Brain pericyte (primary cell): ENCODE results near the gene TREH.

Experiments used
- DNase-seq: peaks from one replicate; pipeline ENCODE4 v3.0.0-alpha.2; 2012; ENCODE audit warnings: low read depth, low spot score

TREH gene

DNA sequence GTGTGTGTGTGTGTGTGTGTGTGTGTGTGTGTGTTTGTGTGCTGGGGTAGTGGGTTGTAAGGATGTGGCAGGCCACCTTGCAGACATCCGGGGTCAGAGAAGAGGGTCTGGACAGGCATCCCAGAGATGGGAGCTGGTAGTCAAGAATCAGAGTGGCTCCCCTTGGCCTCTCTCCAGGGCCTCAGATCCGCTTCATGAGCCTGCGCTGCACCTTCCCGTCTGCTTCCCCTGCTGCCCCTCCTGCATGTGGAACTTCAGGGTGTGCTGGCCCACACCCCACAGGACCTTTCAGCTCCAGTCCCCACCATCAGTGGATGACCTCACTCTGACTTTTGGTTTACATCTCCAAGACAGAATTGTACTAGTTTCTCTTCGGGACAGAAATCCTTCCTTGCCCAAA, 31.2 kb downstream of the TREH start:
- DNase-seq = no peak

DNA sequence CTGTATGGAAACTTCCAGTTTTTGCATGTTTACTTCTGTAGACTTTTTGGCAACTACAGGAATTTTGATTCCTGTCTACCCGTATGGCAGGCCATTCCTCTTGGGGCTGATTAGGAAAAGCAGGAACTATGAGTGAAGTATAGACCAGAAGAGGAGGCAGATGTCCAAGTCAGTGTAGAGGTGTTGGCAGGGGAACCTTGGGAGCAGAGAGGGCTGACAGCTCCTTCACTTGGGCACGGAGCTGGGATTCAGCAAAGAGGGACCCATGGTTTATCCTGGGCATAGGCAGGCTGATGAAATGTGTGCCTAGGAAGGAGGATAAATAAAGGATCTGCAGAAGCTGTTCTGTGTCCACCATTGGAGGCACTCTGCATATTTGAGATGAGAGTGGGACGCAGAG, 33.1 kb downstream of the TREH start:
- no peak for DNase-seq

DNA sequence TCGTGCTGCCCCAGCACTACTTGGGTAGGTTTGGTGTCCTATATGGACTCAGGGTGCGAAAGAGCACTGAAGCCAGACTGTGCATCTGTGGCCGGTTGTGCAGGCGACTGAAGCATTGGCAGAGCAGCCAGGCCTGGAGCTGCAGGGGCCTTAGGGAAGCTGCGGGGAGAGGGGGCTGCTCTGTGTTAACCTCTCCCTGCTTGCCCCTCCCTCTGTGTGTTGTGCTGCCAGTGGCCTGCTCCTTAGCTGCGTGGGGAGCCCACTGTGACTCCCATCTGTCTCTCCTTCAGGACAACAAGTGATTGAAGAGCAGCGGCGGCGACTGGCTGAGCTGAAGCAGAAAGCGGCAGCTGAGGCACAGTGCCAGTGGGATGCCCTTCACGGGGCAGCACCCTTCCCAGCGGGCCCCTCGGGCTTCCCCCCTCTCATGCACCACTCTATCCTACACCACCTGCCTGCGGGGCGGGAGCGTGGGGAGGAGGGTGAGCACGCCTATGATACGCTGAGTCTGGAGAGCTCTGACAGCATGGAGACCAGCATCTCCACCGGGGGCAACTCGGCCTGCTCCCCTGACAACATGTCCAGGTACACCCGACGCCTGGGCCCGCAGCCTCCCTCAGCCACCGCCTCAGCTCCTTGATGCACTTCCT, 34.3 kb downstream of the TREH start:
- DNase-seq = no peak

DNA sequence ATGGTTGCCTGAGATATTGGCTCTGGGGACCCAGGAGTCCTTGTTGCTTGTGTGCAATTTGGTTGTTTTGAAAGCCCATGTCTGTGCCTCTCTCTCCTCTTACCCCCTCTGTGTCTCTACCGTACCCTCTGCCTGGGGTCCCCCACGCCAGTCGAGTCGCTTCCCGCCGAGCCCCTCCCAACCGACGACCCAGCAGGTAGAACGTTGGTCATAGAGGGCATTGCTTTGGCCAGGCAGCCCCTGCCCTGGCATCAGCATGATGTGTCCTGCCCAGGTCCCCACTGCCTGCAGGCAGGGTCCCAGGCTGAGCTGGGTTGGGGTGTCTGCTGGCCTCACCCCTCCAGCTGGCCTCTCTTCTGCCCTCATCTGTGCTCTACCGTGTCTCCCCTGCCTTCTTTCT, 35.0 kb downstream of the TREH start:
- DNase-seq = no peak

DNA sequence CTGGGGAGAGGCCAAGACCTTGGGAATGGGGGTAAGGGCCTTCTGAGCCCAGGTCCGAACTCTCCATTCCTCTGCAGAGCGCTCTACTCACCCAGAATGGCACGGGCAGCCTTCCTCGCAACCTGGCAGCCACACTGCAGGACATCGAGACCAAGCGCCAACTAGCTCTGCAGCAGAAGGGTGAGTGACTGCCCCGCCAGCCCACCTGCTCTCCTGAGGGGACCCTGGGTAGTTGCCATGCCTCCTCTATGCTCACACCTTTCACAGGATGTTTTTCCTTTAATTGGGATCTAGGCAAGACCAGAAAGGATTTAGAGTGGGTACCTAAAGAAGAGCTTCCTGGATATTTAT, 35.5 kb downstream of the TREH start:
- no peak for DNase-seq

DNA sequence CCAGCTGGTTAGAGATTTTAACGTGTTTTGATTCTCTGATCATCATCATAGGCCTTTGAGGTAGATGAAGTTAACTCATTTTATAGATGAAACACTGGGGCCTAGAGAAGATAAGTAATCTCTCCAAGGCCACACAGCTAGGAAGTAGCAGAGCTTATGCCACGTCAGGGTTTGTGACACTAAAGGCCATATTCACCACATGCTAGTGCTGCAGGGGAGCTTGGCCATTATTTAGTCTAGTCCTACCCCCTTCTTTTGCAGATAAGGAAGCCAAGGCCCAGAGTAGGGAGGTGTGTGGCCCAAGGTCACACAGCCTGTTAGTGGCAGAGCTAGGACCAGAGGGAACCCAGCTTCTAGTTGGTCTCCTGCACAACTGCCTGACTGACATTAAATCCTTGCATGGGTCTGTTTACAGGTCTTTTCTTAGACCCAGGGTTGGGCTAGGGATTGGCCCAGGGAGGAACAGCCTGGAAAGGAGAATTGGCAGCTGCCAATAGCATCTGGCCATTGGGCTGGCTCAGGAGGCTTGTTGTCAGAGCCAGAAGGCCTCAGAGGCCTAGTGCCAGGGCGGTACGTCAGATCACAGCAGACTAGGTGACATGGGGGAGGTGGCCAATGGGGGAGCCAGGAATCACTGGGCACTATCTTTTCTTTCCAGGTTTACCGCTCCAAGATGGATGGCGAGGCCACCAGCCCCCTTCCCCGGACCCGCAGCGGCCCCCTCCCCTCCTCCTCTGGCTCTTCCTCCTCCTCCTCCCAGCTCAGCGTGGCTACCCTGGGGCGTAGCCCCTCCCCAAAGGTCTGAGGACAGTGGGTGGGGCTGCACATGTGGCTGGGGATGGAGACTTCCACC, 36.1 kb downstream of the TREH start:
- DNase-seq = no peak

DNA sequence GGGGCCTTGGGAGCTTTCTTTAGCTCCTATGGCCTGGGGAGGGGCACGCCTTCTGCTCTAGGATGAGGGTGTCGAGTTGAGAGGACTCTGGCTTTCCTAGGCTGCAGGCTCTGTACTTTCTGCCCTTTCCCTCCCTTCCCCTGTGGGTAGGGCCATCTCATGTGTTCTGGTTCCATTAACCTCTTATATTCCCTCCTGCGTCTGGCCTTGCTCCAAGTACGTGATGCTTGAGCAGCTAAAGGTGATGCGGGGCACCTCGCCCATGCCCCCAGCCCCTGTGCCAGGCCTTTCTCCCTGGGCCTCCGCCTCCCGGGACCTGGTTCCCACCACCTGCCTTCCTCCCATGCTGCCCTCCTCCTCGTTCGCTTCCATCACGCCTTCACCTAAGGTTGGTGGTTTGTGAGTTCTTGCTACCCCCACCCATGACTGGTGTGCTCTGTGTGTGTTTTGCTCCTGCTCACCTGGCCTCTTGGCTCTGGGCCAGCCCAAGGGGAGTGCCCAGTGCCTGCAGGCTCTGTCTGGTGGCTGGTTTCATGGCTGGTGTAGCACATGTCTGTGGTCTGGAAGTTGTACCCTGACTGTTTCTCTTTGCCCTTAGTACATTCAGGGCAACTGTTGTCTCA, 37.9 kb downstream of the TREH start:
- DNase-seq = no peak

DNA sequence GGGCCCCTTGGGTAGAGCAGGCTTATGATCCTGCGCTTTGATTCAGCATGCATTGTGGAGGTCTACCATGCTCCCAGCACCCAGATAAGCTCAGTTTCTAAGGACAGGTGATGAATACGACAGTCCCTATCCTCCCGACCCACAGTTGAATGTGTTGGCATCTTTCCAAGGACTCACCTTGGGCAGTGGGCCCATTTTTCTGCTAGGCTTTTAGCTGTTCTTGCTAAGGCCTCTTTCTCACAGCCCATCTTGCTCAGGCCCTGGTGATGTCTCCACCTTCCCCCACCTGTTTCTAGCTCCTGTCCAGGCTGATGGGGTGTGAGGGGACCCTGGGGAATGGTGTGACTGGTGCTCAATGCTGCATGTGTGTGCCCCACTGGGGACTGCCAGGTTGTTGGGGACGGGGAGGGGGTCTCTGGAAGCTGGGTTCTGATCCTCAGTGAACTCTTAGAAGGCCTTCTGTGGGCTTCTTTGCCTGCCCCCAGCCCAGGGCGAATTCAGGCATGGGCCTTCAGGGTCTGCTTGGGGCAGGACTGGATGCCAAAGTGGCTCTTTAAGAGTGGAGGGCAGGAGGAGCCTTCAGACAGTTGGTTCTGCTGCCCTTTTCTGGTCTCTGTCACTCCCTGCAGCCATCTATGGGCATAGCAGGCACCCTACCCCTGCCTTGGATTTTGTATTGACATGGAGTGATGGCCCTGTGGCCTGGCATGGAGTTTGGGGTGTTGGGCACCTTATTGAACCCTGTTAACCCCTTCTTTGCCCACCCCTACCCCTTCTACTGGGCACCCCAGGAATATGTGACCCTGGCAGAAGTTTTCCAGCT, 38.9 kb downstream of the TREH start:
- no peak for DNase-seq

DNA sequence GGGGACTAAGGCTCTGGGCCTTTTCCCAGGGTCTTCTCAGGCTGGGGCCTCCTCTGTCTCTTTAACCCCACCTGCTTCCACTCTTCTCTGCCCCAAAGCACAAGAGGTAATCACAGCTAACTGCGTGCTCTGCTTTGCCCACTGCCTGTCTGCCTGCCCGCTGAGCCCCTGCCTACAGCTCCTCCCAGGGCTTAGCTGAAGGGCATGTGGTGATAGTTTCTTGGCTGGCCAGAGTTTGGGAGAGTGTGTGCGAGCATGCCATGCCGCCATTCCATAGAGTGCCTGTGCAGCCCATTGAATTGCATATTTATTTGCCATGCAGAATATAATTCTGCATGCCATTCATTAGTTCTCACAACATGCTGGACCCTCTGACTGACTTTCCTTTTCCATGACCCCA, 39.6 kb downstream of the TREH start:
- DNase-seq = no peak

DNA sequence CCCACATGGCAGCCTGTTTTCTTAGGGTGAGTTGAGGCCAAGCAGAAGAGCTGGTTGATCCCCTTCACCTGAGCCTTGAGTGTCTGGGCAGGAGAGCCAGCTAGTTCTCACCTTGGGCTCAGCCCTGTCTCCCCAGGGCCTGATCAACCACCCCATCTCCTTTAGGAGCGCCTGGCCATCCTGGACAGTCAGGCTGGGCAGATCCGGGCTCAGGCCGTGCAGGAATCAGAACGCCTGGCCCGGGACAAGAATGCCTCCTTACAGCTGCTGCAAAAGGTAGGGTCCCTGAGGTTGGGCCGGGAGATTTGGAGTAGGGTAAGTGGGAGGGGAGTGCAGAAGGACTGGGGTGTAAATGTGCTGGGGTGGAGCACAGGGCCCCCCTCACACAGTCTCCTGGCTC, 40.7 kb downstream of the TREH start:
- DNase-seq = no peak

DNA sequence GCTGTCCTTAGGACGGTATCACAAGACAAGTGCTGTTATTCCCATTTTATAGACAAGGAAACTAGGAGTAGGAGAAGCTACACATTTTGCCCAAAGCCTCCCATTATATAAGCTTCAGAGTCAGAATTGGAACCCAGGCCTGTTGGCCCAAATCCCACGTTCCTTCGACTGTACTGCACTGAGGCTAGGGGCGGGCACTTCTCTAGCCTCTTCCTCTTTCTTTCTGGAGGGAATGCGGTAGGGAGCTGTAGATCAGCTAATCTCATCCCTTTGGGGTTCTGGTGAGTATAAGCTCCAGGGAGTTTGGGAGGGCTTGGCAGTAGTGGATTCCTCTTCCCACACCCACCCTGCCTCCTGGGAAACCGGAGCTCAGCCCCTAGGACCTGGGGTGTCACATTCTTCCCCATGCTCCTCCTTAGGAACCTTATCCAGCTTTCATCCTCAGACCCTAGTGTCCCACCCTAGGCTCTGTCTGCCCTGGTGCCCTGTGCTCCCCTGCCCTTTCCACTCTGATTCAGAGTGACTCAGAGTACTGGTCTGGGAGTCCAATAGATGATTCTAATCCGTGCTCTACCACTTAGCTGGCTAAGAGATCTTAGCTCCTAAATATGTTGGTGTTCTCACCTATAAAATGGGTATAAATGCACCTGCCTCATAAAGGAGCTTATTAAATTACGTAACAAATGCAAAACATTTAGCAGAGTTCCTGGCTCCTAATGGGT, 42.7 kb downstream of the TREH start:
- DNase-seq = no peak

DNA sequence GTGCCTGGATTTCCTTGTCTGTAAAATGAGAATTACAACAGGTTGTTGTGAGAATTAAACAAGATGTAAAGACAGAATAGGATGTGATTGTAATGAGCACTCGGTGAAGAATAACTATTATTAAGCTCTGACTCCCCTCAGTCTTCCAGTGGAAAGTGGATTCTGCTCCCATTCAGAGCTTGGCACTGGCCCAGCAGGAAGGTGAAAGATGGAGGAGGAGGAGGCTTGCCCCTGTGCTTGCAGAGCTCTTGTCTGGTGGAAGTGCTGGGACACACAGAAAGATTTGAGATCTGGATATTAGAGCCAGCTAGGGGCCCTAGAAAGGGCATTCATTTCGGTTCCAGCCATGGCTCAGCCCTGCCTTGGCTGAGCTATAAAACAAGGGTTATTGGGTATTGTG, 43.8 kb downstream of the TREH start:
- DNase-seq = no peak

DNA sequence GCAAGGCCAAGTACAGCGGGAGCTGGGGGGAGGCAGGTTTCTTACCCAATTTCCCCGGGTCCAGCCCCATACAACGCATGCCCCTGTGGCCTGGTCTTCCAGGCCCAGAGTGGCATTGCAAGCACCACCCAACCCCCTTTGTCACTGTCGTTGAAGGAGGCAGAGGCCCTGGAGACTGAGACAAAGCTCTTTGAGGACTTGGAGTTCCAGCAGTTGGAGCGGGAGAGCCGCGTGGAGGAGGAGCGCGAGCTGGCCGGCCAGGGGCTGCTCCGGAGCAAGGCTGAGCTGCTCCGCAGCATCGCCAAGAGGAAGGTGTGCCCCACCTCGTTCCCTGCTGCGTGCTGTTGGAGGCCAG, 44.2 kb downstream of the TREH start:
- DNase-seq = no peak

DNA sequence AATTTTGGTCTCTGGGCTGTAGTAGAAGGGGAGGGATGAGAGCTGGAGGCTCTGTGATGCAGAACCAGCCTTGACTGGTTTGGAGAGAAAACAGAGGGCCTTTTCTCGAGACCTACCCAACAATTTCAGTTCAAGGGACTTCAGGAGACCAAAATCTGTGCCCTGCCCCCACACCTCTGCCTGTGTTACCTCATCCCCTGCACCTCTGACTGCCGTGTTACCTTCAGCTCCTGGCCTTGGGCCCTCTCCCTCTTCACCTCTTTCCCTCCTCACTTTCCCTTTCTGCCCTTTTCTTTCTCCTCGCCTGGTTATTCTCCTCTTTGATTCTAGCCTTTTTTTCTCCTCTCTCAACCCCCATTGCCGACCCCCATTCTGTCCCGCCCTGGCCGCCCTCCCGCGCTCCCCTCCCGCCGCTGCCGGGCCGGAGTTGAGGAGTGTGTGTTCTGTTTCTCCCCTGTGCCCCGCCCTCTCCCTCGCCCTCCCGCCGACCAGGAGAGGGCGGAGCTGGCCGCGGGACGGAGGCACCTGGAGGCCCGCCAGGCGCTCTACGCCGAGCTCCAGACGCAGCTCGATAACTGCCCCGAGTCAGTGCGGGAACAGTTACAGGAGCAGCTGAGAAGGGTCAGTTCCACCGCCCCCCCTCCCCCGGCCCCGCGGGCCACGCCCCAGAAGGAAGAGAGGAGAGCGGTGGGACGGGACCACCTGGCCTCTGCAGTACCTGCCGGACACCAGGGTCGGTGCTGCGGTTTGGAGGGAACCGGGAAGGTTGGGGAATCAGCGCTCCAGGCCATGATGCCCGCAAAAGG, 44.8 kb downstream of the TREH start:
- DNase-seq = no peak

DNA sequence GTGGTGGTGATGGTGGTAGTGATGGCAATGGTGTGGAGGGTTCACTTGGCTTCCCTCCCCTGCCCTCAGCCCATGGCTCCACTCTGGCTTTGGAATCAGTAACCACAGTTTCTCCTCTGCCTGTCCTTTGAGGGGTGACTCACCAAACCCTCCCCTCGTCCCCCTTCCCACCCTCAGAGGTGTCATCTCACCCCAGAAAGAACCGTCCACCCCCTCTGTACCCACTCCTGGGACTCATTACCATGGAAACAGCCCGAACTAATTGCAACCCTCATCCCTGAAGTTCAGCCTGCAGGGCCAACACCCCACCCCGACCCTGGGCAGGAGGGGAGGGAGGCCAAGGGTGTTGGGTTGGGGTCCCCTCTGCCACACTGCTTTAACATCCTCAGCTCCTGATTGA, 45.5 kb downstream of the TREH start:
- DNase-seq = no peak

DNA sequence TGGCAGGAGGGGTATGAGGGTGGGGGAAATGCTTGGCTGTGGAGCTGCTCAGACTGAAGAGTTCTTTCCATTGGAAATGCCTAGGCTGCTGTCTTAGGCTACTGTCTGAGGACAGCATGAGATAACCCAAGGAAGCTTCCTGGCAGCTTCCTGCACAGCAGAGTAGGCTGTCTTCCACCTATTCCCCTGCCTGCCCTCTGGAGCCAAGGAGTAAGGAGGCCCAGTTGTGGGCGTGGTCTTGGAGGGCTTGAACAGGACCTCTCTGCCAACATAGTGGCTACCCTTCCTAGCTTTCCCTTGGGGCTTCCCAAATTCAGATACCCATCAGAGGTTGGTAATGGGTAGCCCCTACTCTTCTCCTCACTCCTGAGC, 46.1 kb downstream of the TREH start:
- DNase-seq = no peak

DNA sequence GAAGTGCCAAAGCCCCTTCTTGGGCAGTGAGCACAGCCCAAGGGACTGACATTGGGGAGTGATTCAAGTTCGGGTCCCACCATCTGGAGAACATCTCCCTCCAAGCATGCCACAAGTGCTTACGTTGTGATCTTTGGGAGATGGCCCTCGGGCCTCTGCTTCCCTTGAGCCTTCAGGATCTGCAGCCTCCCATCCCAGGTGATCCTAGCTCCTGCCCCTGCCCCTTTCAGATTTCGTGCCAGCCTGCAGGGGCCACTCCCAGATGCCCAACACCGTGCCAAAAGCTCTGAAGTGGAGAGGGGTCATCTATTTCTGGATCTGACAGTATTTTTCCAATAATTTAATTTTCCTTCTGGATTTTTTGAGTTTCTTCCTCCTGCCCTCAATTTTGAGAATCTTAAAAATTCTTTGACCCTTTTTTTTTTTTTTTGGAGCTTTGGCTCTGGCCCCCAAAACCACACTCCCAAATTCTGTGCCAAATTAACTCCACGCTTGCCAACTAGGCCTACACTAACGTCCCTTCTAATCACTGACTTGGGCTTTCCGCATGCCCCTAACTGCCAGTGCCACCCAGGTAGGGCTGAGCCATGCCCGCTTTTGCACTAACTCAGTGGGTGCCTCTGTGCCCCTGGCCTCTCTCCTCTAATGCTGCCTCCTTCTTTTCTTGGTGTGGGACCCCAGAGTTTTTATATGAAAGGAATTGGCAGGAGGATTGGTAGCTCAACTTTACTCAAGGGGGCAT, 46.7 kb downstream of the TREH start:
- DNase-seq = no peak

DNA sequence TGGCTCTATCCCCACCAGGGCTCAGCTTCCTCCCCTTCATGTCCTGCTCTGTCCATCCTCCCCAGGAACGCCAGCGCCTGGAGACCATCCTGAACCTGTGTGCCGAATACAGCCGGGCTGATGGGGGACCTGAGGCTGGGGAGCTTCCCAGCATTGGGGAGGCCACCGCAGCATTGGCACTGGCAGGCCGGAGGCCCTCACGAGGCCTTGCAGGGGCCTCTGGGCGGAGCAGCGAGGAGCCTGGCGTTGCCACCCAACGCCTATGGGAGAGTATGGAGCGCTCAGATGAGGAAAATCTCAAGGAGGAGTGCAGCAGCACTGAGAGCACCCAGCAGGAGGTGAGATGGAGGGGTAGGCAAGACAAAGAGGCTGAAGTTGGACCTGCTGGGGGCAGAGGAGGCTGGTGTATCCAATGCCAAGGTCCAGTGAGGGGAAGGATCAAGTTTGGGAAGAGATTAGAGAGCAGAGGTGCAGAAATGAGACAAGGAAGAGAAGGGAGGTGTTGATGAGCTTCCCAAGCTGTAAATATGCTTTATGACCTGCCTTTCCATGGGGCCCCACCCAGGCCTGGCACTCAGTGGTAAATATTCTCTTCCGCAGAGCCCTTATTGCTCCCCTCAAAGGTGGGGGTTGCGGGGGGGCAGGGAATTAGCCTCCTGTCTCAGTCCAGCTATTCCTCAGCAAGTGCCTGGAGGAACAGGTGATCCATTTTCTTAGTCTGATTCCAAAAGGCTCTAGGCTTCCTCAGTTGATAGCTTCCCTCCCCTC, 48.1 kb downstream of the TREH start:
- no peak for DNase-seq
